Thyroid gland (tissue), 4 donors: ENCODE results near the gene DSCAM.

Source experiments
- POLR2A ChIP-seq, 2 donors: fragments of 450-650 bp; IDR thresholded peaks; one replicate each; pipeline ENCODE4 v1.6.1; 2017; ENCODE audit warnings: antibody characterized with exemption in 2 of 2, mild to moderate bottlenecking in 2 of 2, moderate library complexity in 1 of 2
- TF ChIP-seq, protein P1 (sequence below), 6 experiments: fragments of 200-600 bp in 3 of 6; fragments of 450-650 bp in 3 of 6; sonication (generic) in 3 of 6; IDR thresholded peaks; one replicate each; pipeline ENCODE4 v1.5.1; 2016 to 2019; ENCODE audit warnings: antibody characterized with exemption in 6 of 6, mild to moderate bottlenecking in 2 of 6, inconsistent platforms in 1 of 6, moderate library complexity in 1 of 6

DNA sequence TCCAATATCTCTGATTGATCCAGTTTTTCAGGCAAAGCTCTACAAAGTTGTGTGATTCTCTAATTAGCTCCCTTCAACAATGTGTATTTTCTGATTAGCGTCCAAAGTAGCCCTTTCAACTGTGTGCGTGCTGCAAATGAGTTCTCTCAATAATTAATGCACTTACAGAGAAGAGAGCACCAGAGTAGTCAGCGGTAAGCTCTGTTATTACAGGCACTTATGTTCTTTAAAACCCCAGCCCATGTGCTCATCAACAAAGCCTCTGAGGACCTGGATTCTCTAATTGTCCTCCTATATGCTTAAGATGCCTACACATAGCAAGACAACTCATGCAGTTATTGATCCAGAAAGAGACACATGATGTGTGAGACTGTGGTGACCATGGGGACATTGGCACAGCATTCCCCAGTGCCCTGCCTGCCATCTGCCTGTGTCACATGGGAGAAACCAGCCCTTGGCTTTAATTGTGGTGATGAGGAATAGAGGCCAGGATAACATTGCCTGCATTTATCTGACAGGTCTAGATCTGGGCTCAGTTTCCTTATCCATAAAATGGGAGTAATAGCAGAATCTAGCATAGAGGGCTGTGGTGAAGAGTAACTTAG lies 828.0 kb downstream of the DSCAM start:
- TF ChIP-seq, protein P1, sequence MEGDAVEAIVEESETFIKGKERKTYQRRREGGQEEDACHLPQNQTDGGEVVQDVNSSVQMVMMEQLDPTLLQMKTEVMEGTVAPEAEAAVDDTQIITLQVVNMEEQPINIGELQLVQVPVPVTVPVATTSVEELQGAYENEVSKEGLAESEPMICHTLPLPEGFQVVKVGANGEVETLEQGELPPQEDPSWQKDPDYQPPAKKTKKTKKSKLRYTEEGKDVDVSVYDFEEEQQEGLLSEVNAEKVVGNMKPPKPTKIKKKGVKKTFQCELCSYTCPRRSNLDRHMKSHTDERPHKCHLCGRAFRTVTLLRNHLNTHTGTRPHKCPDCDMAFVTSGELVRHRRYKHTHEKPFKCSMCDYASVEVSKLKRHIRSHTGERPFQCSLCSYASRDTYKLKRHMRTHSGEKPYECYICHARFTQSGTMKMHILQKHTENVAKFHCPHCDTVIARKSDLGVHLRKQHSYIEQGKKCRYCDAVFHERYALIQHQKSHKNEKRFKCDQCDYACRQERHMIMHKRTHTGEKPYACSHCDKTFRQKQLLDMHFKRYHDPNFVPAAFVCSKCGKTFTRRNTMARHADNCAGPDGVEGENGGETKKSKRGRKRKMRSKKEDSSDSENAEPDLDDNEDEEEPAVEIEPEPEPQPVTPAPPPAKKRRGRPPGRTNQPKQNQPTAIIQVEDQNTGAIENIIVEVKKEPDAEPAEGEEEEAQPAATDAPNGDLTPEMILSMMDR (IDR thresholded peaks at IDR 0.05), result no peak
- TF ChIP-seq POLR2A (IDR thresholded peaks at IDR 0.05), result no peak
